Measurements from ENCODE around the gene HYAL2. TPM values are rescaled to one million over a fixed set of nuclear protein-coding genes. Genes with fewer than 3 reads are reported as not detected.

Gene HYAL2
- total and polyA plus RNA-seq, 2 experiments from 2014 or later: 35.8 to 48.0 TPM

- in situ Hi-C loops (cut with MboI): no loop called here
These were observed 25.2 kb downstream of the HYAL2 start for GRCh38 chr3:50297384-50297775.

GRCh38 chr3:50296721-50297383 lies 25.7 kb downstream of the HYAL2 start:
- no peaks in the 10 kb centered on the region for H4K20me1 ChIP-seq (ENCODE audit: insufficient read depth)
- in situ Hi-C loops (cut with MboI): no loop called here
- no peak for TF ChIP-seq EZH2 (IDR thresholded peaks at IDR 0.05; ENCODE audit: insufficient read depth, poor library complexity, severe bottlenecking)
- no peak for TF ChIP-seq EZH2phosphoT487 (IDR thresholded peaks at IDR 0.05; ENCODE audit: insufficient read depth, low read depth)
- no peak overlapping the region for H3K27ac ChIP-seq
- H3K4me3 ChIP-seq: no peak overlapping the region
- no peak overlapping the region for H3K9ac ChIP-seq
- no peak for DNase-seq
- no peaks in the 10 kb centered on the region for H3K27me3 ChIP-seq (replicated peaks; ENCODE audit: insufficient read depth)
- peaks cover 11% of the 10 kb centered on the region for H3F3A ChIP-seq (ENCODE audit: insufficient read depth)
- WGBS, 2 experiments (ENCODE audit: low coverage in 1 of 2, low lambda C conversion rate in 2 of 2, missing lambda C conversion rate in 2 of 2): 85 to 91% methylated on average over 14 to 18 of the region's 18 CpGs
- H2AFZ ChIP-seq: no peak overlapping the region
- H3K4me2 ChIP-seq (ENCODE audit: unreplicated experiment): no peak overlapping the region
- no peaks in the 10 kb centered on the region for H3K36me3 ChIP-seq (ENCODE audit: low read depth)
- H3K9me3 ChIP-seq (ENCODE audit: low read depth): no peaks in the 10 kb centered on the region
- peaks cover 4% of the 10 kb centered on the region for H3K79me2 ChIP-seq (ENCODE audit: insufficient read depth)
- H3K4me1 ChIP-seq (ENCODE audit: insufficient read depth): peaks cover 16% of the 10 kb centered on the region
- no peaks in the 10 kb centered on the region for H3K9me2 ChIP-seq (ENCODE audit: insufficient read depth)

More at GRCh38 chr3:50297384-50297775, 25.2 kb downstream of the HYAL2 start:
- Histone ChIP-seq H3F3A (ENCODE audit: insufficient read depth) (peaks cover 11% of the 10 kb centered on the region), H2AFZ (no peak overlapping the region), H3K36me3 (ENCODE audit: low read depth) (no peaks in the 10 kb centered on the region), H3K4me3 (no peak overlapping the region), H3K9ac (no peak overlapping the region), H3K4me2 (ENCODE audit: unreplicated experiment) (no peak overlapping the region), H3K9me2 (ENCODE audit: insufficient read depth) (no peaks in the 10 kb centered on the region), H3K79me2 (ENCODE audit: insufficient read depth) (no peaks in the 10 kb centered on the region), H4K20me1 (ENCODE audit: insufficient read depth) (no peaks in the 10 kb centered on the region), H3K27me3 (replicated peaks; ENCODE audit: insufficient read depth) (no peaks in the 10 kb centered on the region), H3K27ac (no peak overlapping the region), H3K4me1 (ENCODE audit: insufficient read depth) (peaks cover 16% of the 10 kb centered on the region), H3K9me3 (ENCODE audit: low read depth) (no peaks in the 10 kb centered on the region)
- TF ChIP-seq EZH2 (IDR thresholded peaks at IDR 0.05; ENCODE audit: insufficient read depth, poor library complexity, severe bottlenecking): no peak
- no peak for TF ChIP-seq EZH2phosphoT487 (IDR thresholded peaks at IDR 0.05; ENCODE audit: insufficient read depth, low read depth)
- no peak for DNase-seq
- WGBS, 2 experiments (ENCODE audit: low coverage in 1 of 2, low lambda C conversion rate in 2 of 2, missing lambda C conversion rate in 2 of 2): 96 to 100% methylated on average over 2 of the region's 2 CpGs

GRCh38 chr3:50295553-50296431 lies 26.8 kb downstream of the HYAL2 start:
- Histone ChIP-seq H3K36me3 (ENCODE audit: low read depth) (no peaks in the 10 kb centered on the region), H3F3A (ENCODE audit: insufficient read depth) (peaks cover 11% of the 10 kb centered on the region), H3K79me2 (ENCODE audit: insufficient read depth) (peaks cover 14% of the 10 kb centered on the region), H3K27me3 (replicated peaks; ENCODE audit: insufficient read depth) (no peaks in the 10 kb centered on the region), H3K27ac (no peak overlapping the region), H3K4me2 (ENCODE audit: unreplicated experiment) (no peak overlapping the region), H3K4me3 (no peak overlapping the region), H3K4me1 (ENCODE audit: insufficient read depth) (peaks cover 16% of the 10 kb centered on the region), H2AFZ (no peak overlapping the region), H3K9me3 (ENCODE audit: low read depth) (no peaks in the 10 kb centered on the region), H3K9me2 (ENCODE audit: insufficient read depth) (no peaks in the 10 kb centered on the region), H3K9ac (no peak overlapping the region), H4K20me1 (ENCODE audit: insufficient read depth) (no peaks in the 10 kb centered on the region)
- 72 to 73% methylated on average over 8 of the region's 8 CpGs for WGBS, 2 experiments (ENCODE audit: low coverage in 1 of 2, low lambda C conversion rate in 2 of 2, missing lambda C conversion rate in 2 of 2)
- in situ Hi-C loops (cut with MboI): no loop called here
- no peak for DNase-seq
- no peak for TF ChIP-seq EZH2phosphoT487 (IDR thresholded peaks at IDR 0.05; ENCODE audit: insufficient read depth, low read depth)
- TF ChIP-seq EZH2 (IDR thresholded peaks at IDR 0.05; ENCODE audit: insufficient read depth, poor library complexity, severe bottlenecking): no peak

DNA sequence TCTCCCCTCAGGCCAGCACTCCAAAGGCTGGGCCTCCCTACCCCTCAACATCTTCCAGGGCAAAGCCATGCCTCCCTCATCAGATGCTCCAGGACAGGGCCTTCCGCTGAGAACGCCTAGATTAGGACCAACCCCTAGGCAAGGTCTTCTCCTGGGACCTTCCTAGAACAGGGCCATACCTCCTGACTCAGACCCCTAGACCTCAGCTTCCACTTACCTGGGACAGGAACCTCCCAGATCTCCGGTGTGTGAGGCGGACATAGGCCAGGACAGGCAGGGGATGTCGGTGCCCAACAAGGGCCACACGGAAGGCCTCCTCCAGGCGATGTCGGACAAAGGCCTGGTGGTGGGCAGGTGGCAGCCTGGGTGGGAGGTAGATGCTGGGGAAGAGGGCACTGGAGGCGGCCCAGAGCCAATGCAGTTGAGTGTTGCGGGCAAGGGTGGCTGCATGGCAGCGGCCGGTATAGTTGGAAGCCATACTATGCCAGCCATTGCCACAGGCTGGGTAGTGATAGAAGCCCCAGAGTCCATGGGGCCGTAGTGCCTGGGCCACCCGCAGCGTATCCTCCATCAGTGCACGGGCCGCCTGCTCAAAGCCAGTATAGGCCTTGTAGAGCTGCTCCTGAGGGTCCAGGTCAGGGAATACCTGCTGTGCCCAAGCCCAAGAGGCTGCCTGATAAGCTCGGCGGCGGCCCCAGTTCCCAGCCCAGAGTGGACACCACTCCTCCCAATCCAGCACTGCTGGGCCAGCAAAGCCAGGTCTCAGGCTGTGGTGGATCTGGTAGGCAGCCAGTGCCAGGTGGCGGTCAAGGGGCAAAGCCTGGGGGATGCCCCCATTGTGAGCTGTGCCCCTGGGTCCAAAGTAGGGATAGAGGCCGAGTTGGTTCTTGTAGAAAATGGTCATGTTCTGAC lies 27.8 kb downstream of the HYAL2 start:
- Histone ChIP-seq H3K36me3 (ENCODE audit: low read depth) (no peaks in the 10 kb centered on the region), H3K4me1 (ENCODE audit: insufficient read depth) (peaks cover 6% of the 10 kb centered on the region), H3K4me3 (no peak overlapping the region), H2AFZ (no peak overlapping the region), H3K9me3 (ENCODE audit: low read depth) (no peaks in the 10 kb centered on the region), H3F3A (ENCODE audit: insufficient read depth) (peaks cover 2% of the 10 kb centered on the region; the same call in 1 of the 2 replicates), H3K27me3 (replicated peaks; ENCODE audit: insufficient read depth) (no peaks in the 10 kb centered on the region), H4K20me1 (ENCODE audit: insufficient read depth) (no peaks in the 10 kb centered on the region), H3K4me2 (ENCODE audit: unreplicated experiment) (no peak overlapping the region), H3K9me2 (ENCODE audit: insufficient read depth) (no peaks in the 10 kb centered on the region), H3K27ac (no peak overlapping the region), H3K79me2 (ENCODE audit: insufficient read depth) (peaks cover 23% of the 10 kb centered on the region), H3K9ac (no peak overlapping the region)
- WGBS, 2 experiments (ENCODE audit: low coverage in 1 of 2, low lambda C conversion rate in 2 of 2, missing lambda C conversion rate in 2 of 2): 86 to 87% methylated on average over 20 to 22 of the region's 22 CpGs
- in situ Hi-C loops (cut with MboI): no loop called here
- TF ChIP-seq EZH2phosphoT487 (IDR thresholded peaks at IDR 0.05; ENCODE audit: insufficient read depth, low read depth) (no peak), EZH2 (IDR thresholded peaks at IDR 0.05; ENCODE audit: insufficient read depth, poor library complexity, severe bottlenecking) (no peak)
- DNase-seq: no peak

All from GM23248 (cell line).